ENCODE results near the gene CRYBG3.

Gene CRYBG3

GRCh38 chr3:97838393-97838792 lies 16.6 kb downstream of the CRYBG3 start:
- DNase-seq: no peak

GRCh38 chr3:97839944-97840343 lies 18.1 kb downstream of the CRYBG3 start:
- DNase-seq: no peak

GRCh38 chr3:97841304-97841703 lies 19.5 kb downstream of the CRYBG3 start:
- DNase-seq: no peak

- no peak for DNase-seq
These were observed 20.1 kb downstream of the CRYBG3 start for GRCh38 chr3:97841956-97842355.

GRCh38 chr3:97848779-97849178 lies 27.0 kb downstream of the CRYBG3 start:
- DNase-seq: no peak

- no peak for DNase-seq
These were observed 35.6 kb downstream of the CRYBG3 start for GRCh38 chr3:97857401-97857800.

- DNase-seq: no peak
These were observed 38.6 kb downstream of the CRYBG3 start for GRCh38 chr3:97860364-97860763.

GRCh38 chr3:97862582-97862981 lies 40.8 kb downstream of the CRYBG3 start:
- DNase-seq: no peak

GRCh38 chr3:97863031-97863430 lies 41.2 kb downstream of the CRYBG3 start:
- DNase-seq: no peak

- no peak for DNase-seq
These were observed 42.0 kb downstream of the CRYBG3 start for GRCh38 chr3:97863775-97864174.

- no peak for DNase-seq
These were observed 49.4 kb downstream of the CRYBG3 start for GRCh38 chr3:97871186-97871585.

GRCh38 chr3:97871801-97872524 lies 50.2 kb downstream of the CRYBG3 start:
- no peak for DNase-seq

- peak in 1 of 2 experiments; percentile 10 for DNase-seq
These were observed 50.8 kb downstream of the CRYBG3 start for GRCh38 chr3:97872525-97873042.

GRCh38 chr3:97880267-97880666 lies 58.5 kb downstream of the CRYBG3 start:
- no peak for DNase-seq

GRCh38 chr3:97882975-97883598 lies 61.3 kb downstream of the CRYBG3 start:
- no peak for DNase-seq

- no peak for DNase-seq
These were observed 61.9 kb downstream of the CRYBG3 start for GRCh38 chr3:97883736-97884135.

GRCh38 chr3:97884586-97885123 lies 62.8 kb downstream of the CRYBG3 start:
- no peak for DNase-seq

GRCh38 chr3:97885931-97886824 lies 64.4 kb downstream of the CRYBG3 start:
- no peak for DNase-seq

GRCh38 chr3:97889814-97890213 lies 68.0 kb downstream of the CRYBG3 start:
- no peak for DNase-seq

- DNase-seq: no peak
These were observed 71.0 kb downstream of the CRYBG3 start for GRCh38 chr3:97892852-97893251.

- no peak for DNase-seq
These were observed 73.4 kb downstream of the CRYBG3 start for GRCh38 chr3:97895216-97895615.

GRCh38 chr3:97896129-97896528 lies 74.3 kb downstream of the CRYBG3 start:
- no peak for DNase-seq

GRCh38 chr3:97896547-97896946 lies 74.7 kb downstream of the CRYBG3 start:
- no peak for DNase-seq

All from NCI-H446 (cell line).